H9 (cell line): ENCODE measurements around the gene ZFPM1. TPM values are rescaled to one million over a fixed set of nuclear protein-coding genes. Genes with fewer than 3 reads are reported as not detected.

Experiments
- DNase-seq: peaks from one replicate; pipeline ENCODE4 v3.0.0-alpha.2; 2017
- H2AFZ ChIP-seq: one replicate; pipeline ENCODE4 v1.6.1; 2013; ENCODE audit warnings: mild to moderate bottlenecking, low read length, control low read depth, moderate library complexity
- H2AK5ac ChIP-seq: 2 replicates; pipeline ENCODE4 v1.6.1; 2013; ENCODE audit warnings: low read length, control low read depth, mixed read lengths; ENCODE audit not compliant: insufficient read length
- H2BK120ac ChIP-seq: one replicate; pipeline ENCODE4 v1.6.1; 2013; ENCODE audit warnings: low read depth, mild to moderate bottlenecking, low read length, control low read depth, inconsistent platforms; ENCODE audit not compliant: poor library complexity, severe bottlenecking
- H2BK12ac ChIP-seq: 2 replicates; pipeline ENCODE4 v1.6.1; 2013; ENCODE audit warnings: low read length, control low read depth, mixed read lengths, low read depth; ENCODE audit not compliant: insufficient read length
- H2BK15ac ChIP-seq: 2 replicates; pipeline ENCODE4 v1.6.1; 2013; ENCODE audit warnings: low read depth, low read length, control low read depth
- H2BK20ac ChIP-seq: one replicate; pipeline ENCODE4 v1.6.1; 2013; ENCODE audit warnings: low read depth, mild to moderate bottlenecking, low read length, control low read depth, inconsistent platforms; ENCODE audit not compliant: poor library complexity, severe bottlenecking
- H2BK5ac ChIP-seq: 2 replicates; pipeline ENCODE4 v1.6.1; 2013; ENCODE audit warnings: low read length, control low read depth, mixed read lengths; ENCODE audit not compliant: insufficient read length
- H3K14ac ChIP-seq: 2 replicates; pipeline ENCODE4 v1.6.1; 2013; ENCODE audit warnings: low read length, control low read depth; ENCODE audit not compliant: insufficient read depth
- H3K18ac ChIP-seq: 2 replicates; pipeline ENCODE4 v1.6.1; 2013; ENCODE audit warnings: low read depth, mild to moderate bottlenecking, mixed read lengths, low read length, control low read depth; ENCODE audit not compliant: insufficient read length
- H3K23ac ChIP-seq: 2 replicates; pipeline ENCODE4 v1.6.1; 2013; ENCODE audit warnings: low read length, control low read depth, mixed read lengths, low read depth; ENCODE audit not compliant: insufficient read length
- H3K23me2 ChIP-seq: 2 replicates; pipeline ENCODE4 v1.6.1; 2013; ENCODE audit warnings: low read depth, mild to moderate bottlenecking, mixed read lengths, low read length, control low read depth; ENCODE audit not compliant: insufficient read length, poor library complexity, severe bottlenecking
- H3K27ac ChIP-seq: 2 replicates; pipeline ENCODE4 v1.5.1; 2013; ENCODE audit warnings: low read length, control low read depth, mixed read lengths, low read depth; ENCODE audit not compliant: insufficient read length
- H3K27me3 ChIP-seq: 2 replicates; pipeline ENCODE4 v1.6.1; 2013; ENCODE audit warnings: low read length, control low read depth, inconsistent platforms; ENCODE audit not compliant: insufficient read depth
- H3K4ac ChIP-seq: 2 replicates; pipeline ENCODE4 v1.6.1; 2013; ENCODE audit warnings: low read depth, mild to moderate bottlenecking, control low read depth, inconsistent platforms, low read length, moderate library complexity
- H3K4me1 ChIP-seq: 2 replicates; pipeline ENCODE4 v1.6.1; 2013; ENCODE audit warnings: low read length, control low read depth, inconsistent platforms; ENCODE audit not compliant: insufficient read depth
- H3K4me2 ChIP-seq: 2 replicates; pipeline ENCODE4 v1.6.1; 2013; ENCODE audit warnings: low read length, control low read depth, mixed read lengths; ENCODE audit not compliant: insufficient read length, insufficient read depth
- H3K56ac ChIP-seq: 2 replicates; pipeline ENCODE4 v1.6.1; 2013; ENCODE audit warnings: low read depth, mild to moderate bottlenecking, mixed read lengths, low read length, control low read depth; ENCODE audit not compliant: insufficient read length
- H3K79me1 ChIP-seq: 2 replicates; pipeline ENCODE4 v1.6.1; 2013; ENCODE audit warnings: low read depth, mild to moderate bottlenecking, moderate library complexity, low read length, control low read depth, inconsistent platforms; ENCODE audit not compliant: insufficient read depth, poor library complexity, severe bottlenecking
- H3K79me2 ChIP-seq: 2 replicates; pipeline ENCODE4 v1.6.1; 2013; ENCODE audit warnings: low read length, control low read depth, inconsistent platforms; ENCODE audit not compliant: insufficient read depth
- H3K9ac ChIP-seq: 2 replicates; pipeline ENCODE4 v1.6.1; 2013; ENCODE audit warnings: low read length, control low read depth, mixed read lengths; ENCODE audit not compliant: insufficient read length; ENCODE audit errors: extremely low read depth
- H3K9me3 ChIP-seq: one replicate; pipeline ENCODE4 v1.6.1; 2013; ENCODE audit warnings: low read depth, low read length, inconsistent platforms; ENCODE audit not compliant: control insufficient read depth
- H3T11ph ChIP-seq: one replicate; pipeline ENCODE4 v1.6.1; 2013; ENCODE audit warnings: mild to moderate bottlenecking, low read length, control low read depth, inconsistent platforms
- H4K20me1 ChIP-seq: one replicate; pipeline ENCODE4 v1.6.1; 2013; ENCODE audit not compliant: control insufficient read depth, insufficient read length, insufficient read depth
- H4K5ac ChIP-seq: 2 replicates; pipeline ENCODE4 v1.6.1; 2013; ENCODE audit warnings: low read depth, mild to moderate bottlenecking, mixed read lengths, low read length, control low read depth; ENCODE audit not compliant: insufficient read length
- H4K8ac ChIP-seq: replicated peaks from 2 replicates; pipeline ENCODE4 v1.6.1; 2013; ENCODE audit warnings: low read length, control low read depth, mixed read lengths, low read depth; ENCODE audit not compliant: insufficient read length
- H4K91ac ChIP-seq: 2 replicates; pipeline ENCODE4 v1.6.1; 2013; ENCODE audit warnings: low read depth, mild to moderate bottlenecking, moderate library complexity, mixed read lengths, low read length, control low read depth; ENCODE audit not compliant: insufficient read length
- H3K27ac Mint-ChIP-seq, 3 experiments: 2 replicates in 2 of 3; 3 replicates in 1 of 3; pipeline ENCODE4 v1.8.0; 2020 to 2021; ENCODE audit warnings: mixed read lengths in 3 of 3, mild to moderate bottlenecking in 1 of 3, moderate library complexity in 1 of 3
- H3K27me3 Mint-ChIP-seq: 2 replicates; pipeline ENCODE4 v1.8.0; 2021; ENCODE audit warnings: low read depth, mild to moderate bottlenecking, moderate library complexity, mixed read lengths
- H3K36me3 Mint-ChIP-seq, 3 experiments: 2 replicates in 2 of 3; 3 replicates in 1 of 3; pipeline ENCODE4 v1.8.0; 2020 to 2021; ENCODE audit warnings: low read depth in 3 of 3, mixed read lengths in 3 of 3; ENCODE audit not compliant: insufficient read depth in 1 of 3
- H3K4me1 Mint-ChIP-seq, 2 experiments: 2 replicates each; pipeline ENCODE4 v1.8.0; 2020; ENCODE audit warnings: mixed read lengths in 2 of 2
- H3K4me3 Mint-ChIP-seq, 2 experiments: 2 replicates in 1 of 2; 3 replicates in 1 of 2; pipeline ENCODE4 v1.8.0; 2020 to 2021; ENCODE audit warnings: mild to moderate bottlenecking in 2 of 2, mixed read lengths in 2 of 2, moderate library complexity in 1 of 2
- H3K9me3 Mint-ChIP-seq, 2 experiments: 2 replicates in 1 of 2; 3 replicates in 1 of 2; pipeline ENCODE4 v1.8.0; 2020; ENCODE audit warnings: mild to moderate bottlenecking in 2 of 2, mixed read lengths in 2 of 2, moderate library complexity in 1 of 2
- CTCF ChIP-seq: fragments of 200-600 bp; sonication (generic); conservative IDR thresholded peaks from 3 replicates; pipeline ENCODE4 v1.8.0; 2021; ENCODE audit warnings: antibody characterized with exemption, mild to moderate bottlenecking
- WGBS: extraction: QIAGEN DNeasy Blood & Tissue Kit; methylation state at CpG from one replicate; pipeline ENCODE4 v1.1.7; 2013; ENCODE audit warnings: missing lambda C conversion rate, low lambda C conversion rate, mixed read lengths; ENCODE audit not compliant: insufficient read length; ENCODE audit errors: extremely low coverage; 5-methylcytosine and 5-hydroxymethylcytosine counted together
- total RNA-seq: library from RNA; stranded (reverse); gene quantifications from 2 replicates; pipeline ENCODE4 v1.2.1, GENCODE V29; 2021

Gene ZFPM1
- total RNA-seq, 1 experiment from 2014 or later: 3.6 TPM

- Histone ChIP-seq H4K8ac (no peak overlapping the region), H3K4me2 (no peak overlapping the region), H2AK5ac (no peak overlapping the region), H3K9me3 (no peaks in the 10 kb centered on the region), H3K79me2 (no peaks in the 10 kb centered on the region), H3K79me1 (no peaks in the 10 kb centered on the region), H2BK12ac (no peak overlapping the region), H3K14ac (peak overlapping the region; percentile 17; the same call in 1 of the 2 replicates), H4K91ac (no peak overlapping the region), H3K4ac (no peak overlapping the region), H2BK20ac (no peak overlapping the region), H3K4me1 (peaks cover 3% of the 10 kb centered on the region; the same call in 1 of the 2 replicates), H2AFZ (no peak overlapping the region), H3K27me3 (no peaks in the 10 kb centered on the region), H2BK120ac (no peak overlapping the region), H3K23me2 (no peaks in the 10 kb centered on the region), H3K56ac (no peak overlapping the region), H4K5ac (no peak overlapping the region), H3K18ac (peak overlapping the region; percentile 11), H3K9ac (no peak overlapping the region), H4K20me1 (no peaks in the 10 kb centered on the region), H3T11ph (no peak overlapping the region), H2BK15ac (no peak overlapping the region), H3K27ac (no peak overlapping the region), H2BK5ac (no peak overlapping the region), H3K23ac (no peak overlapping the region)
- WGBS: no CpG with 5 or more reads among the region's 12 CpGs
- Mint-ChIP-seq H3K9me3 (no peaks in the 10 kb centered on the region), H3K4me3 (no peak overlapping the region), H3K27me3 (peaks cover 12% of the 10 kb centered on the region), H3K4me1 (peaks cover 5 to 26% of the 10 kb centered on the region in 2 experiments), H3K36me3 (no peaks in the 10 kb centered on the region), H3K27ac (no peak overlapping the region)
- no peak for TF ChIP-seq CTCF
- DNase-seq: no peak
Measured at GRCh38 chr16:88462396-88462795, 9.3 kb downstream of the ZFPM1 start.
